ENCODE data around the gene CSNK1D.

The CSNK1D gene

DNA sequence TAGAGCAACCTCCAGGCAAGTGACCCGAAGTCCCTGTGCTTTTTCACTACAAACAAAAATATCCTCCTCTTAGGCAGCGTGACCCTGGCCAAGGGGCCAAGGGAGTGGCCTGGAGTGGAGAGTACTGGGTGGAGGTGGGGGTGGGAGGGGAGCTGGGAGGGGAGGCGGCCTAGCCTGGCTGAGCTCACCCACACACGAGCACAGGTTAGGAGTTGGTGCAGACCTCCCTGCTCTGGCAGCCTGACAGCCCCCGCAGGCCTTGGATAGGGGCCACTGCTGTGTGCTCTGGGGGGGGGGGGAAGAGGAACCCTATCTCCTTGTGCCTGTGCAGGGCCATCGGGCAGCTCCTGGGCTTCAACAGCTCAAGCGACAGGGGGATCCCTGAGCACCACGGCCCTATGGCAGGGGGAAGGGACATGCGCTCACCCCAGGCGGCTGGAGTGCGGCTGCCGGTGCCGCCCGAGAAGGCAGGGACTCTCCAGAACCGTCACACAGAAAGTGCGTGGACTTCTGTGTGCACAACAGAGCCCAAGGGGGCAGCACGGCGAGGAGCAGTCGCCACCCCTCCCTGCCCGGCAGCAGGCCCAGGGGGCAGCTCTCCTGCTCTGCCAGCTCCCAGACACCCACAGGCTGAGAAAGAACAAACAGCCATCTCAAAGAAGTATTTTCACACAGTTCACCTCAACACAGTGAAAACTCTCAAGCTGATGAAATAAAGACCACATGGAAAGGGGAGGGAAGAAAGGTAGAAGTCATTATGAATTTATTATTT lies 31.4 kb downstream of the CSNK1D start:
- intact Hi-C loops (cut with micrococcal nuclease): loop anchor here (5.0 kb wide), 1 partner anchor 35 kb away; no protein-coding TSS in a partner anchor
- peaks cover 99% of the 10 kb centered on the region for H3K36me3 Mint-ChIP-seq (ENCODE audit: low read depth)
- no peaks in the 10 kb centered on the region for H3K9me3 Mint-ChIP-seq
- no peak overlapping the region for H3K4me3 Mint-ChIP-seq
- H3K27ac Mint-ChIP-seq: peak overlapping the region; percentile 65
- no peaks in the 10 kb centered on the region for H3K27me3 Mint-ChIP-seq
- peaks cover 100% of the 10 kb centered on the region for H3K4me1 Mint-ChIP-seq (ENCODE audit: low read depth)

DNA sequence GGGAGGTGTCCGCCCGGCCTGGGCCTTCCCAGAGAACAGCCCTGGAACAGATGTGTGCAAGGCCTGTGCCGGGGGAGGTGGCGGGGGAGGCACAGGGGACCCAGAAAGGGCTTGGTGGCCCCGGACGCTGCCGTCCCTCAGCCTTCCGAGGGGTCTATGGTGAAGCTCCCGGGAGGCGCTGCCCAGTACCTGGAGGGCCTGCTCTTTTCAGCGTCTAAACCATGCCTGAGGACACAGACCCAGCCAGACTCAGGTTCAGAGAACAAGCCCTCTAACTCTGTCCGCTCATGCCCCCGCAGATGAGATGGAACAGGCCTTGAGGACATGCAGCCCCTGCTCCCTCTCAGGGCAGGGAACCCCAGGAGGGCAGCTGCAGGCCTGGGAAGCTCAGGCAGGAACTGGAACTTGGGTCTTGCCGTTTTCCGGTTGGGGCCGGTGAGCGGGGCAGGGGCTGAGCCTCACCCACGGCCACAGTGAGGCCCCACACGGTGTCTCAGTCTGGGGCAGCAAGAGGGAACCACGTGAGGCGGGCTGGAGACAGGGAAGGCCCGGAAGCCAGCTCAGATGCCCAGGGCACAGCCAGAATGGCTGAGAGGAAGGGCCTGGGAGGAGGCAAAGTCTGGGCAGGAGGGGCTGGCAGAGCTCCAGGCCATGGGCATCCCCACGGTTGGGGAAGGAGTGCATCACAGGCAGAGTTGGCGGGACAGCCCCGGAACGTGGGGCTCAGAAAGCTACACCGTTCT lies 32.1 kb downstream of the CSNK1D start:
- peak overlapping the region; percentile 65 for H3K27ac Mint-ChIP-seq
- peaks cover 100% of the 10 kb centered on the region for H3K4me1 Mint-ChIP-seq (ENCODE audit: low read depth)
- peaks cover 99% of the 10 kb centered on the region for H3K36me3 Mint-ChIP-seq (ENCODE audit: low read depth)
- no peaks in the 10 kb centered on the region for H3K27me3 Mint-ChIP-seq
- no peak overlapping the region for H3K4me3 Mint-ChIP-seq
- H3K9me3 Mint-ChIP-seq: no peaks in the 10 kb centered on the region
- intact Hi-C loops (cut with micrococcal nuclease): loop anchor here (5.0 kb wide), 1 partner anchor 34 kb away; no protein-coding TSS in a partner anchor

DNA sequence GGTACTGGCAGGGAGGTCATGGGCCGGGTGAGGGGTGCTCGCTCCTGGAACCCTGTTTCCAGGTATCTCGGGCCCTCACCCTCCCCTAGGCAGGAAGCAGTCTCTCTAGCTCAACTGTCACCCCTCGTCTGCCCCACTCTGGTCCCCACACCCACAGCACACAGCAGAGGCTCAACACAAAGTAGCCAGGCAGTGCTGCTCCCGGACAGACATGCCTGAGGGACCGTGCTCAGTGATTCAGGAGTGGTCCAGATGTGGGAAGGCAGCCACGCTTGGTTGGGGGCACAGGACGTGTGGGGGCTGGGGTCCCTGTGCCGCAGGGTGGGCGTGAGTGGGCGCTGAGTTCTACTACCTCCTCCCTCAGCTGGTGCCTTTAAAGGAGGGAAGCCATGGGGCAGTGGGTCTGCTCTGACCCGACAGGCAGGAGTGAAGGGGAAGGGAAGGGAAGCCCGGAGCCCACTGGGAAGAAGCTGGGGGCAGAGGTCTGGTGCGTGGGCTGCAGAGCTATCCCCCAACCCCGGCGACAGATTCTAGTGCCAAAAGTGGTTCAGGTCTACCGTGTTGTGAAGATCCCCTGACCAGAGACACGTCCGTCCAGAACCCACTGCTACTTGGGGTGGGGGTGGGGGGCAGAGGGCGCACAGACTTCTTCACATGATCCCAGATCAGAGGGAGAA lies 32.9 kb downstream of the CSNK1D start:
- peak overlapping the region; percentile 47 for H3K4me3 Mint-ChIP-seq
- no peaks in the 10 kb centered on the region for H3K27me3 Mint-ChIP-seq
- H3K4me1 Mint-ChIP-seq (ENCODE audit: low read depth): peaks cover 100% of the 10 kb centered on the region
- intact Hi-C loops (cut with micrococcal nuclease): loop anchor here (5.0 kb wide), 1 partner anchor 33 kb away; no protein-coding TSS in a partner anchor
- H3K36me3 Mint-ChIP-seq (ENCODE audit: low read depth): peaks cover 99% of the 10 kb centered on the region
- no peaks in the 10 kb centered on the region for H3K9me3 Mint-ChIP-seq
- peak overlapping the region; percentile 65 for H3K27ac Mint-ChIP-seq

DNA sequence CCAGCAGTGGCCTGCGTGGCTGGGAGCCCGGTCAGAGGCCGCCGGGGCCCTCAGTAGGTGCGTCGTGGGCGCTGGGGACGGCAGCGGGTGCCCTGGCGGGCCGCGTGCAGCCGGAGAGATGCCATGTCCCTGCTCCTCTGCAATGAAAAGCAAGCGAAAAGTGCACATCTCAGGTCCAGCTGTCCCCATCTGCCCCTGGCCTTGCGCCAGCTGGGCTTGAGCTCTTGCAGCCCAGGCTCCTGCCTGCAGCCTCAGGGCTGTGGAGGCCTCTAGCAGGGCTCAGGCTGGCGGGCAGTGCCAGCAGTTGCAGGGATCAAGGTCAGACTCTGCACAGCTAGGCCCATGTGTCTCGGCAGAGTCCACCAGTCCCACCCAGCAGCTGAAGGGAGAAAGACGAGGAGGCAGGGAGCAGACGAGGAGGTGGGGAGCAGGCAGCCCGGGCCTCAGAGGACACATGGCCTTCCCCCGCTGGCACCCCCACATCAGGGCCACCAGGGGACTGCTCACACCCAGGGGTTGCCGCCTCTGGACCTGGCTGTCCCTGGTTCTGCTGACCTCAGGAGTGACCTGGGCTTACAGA lies 33.5 kb downstream of the CSNK1D start:
- Mint-ChIP-seq H3K4me1 (ENCODE audit: low read depth) (peaks cover 100% of the 10 kb centered on the region), H3K4me3 (peak overlapping the region; percentile 4)

DNA sequence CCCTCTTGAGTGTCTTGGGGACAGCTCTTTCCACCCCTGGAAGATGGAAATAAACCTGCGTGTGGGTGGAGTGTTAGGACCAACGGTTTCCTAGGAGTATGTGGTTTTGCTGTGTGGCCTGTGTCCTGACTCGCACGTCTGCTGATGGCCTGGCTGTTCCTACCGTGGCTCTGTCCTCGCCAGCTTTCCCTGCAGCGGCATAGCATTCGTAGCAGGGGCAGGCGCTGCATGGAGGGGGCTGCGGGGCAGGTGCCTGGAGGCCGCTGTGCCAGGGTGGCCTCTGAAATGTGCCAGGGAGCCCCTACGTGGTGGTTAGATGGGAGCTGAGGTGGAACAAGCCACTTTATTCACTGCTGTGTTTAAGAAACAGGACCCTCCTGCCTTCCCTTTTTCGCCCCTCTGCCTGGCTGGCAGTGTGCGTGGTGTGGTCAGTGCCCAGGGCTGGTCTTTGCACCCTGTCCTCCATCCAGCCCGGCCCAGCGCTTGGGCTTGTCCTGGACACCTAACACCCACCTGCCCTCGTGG lies 34.0 kb downstream of the CSNK1D start:
- H3K4me3 Mint-ChIP-seq: peak overlapping the region; percentile 4
- H3K27ac Mint-ChIP-seq: peak overlapping the region; percentile 65
- H3K27me3 Mint-ChIP-seq: no peaks in the 10 kb centered on the region
- peaks cover 99% of the 10 kb centered on the region for H3K36me3 Mint-ChIP-seq (ENCODE audit: low read depth)
- H3K4me1 Mint-ChIP-seq (ENCODE audit: low read depth): peaks cover 100% of the 10 kb centered on the region
- no peaks in the 10 kb centered on the region for H3K9me3 Mint-ChIP-seq
- intact Hi-C loops (cut with micrococcal nuclease): loop anchor here (5.0 to 10.0 kb wide), 2 partner anchors 55 to 83 kb away; no protein-coding TSS in a partner anchor

More for the DNA sequence above, 33.5 kb downstream of the CSNK1D start:
- intact Hi-C loops (cut with micrococcal nuclease): loop anchor here (5.0 to 10.0 kb wide), 3 partner anchors 33 to 82 kb away; no protein-coding TSS in a partner anchor
- H3K27ac Mint-ChIP-seq: peak overlapping the region; percentile 65
- H3K27me3 Mint-ChIP-seq: no peaks in the 10 kb centered on the region
- peaks cover 99% of the 10 kb centered on the region for H3K36me3 Mint-ChIP-seq (ENCODE audit: low read depth)
- H3K9me3 Mint-ChIP-seq: no peaks in the 10 kb centered on the region

DNA sequence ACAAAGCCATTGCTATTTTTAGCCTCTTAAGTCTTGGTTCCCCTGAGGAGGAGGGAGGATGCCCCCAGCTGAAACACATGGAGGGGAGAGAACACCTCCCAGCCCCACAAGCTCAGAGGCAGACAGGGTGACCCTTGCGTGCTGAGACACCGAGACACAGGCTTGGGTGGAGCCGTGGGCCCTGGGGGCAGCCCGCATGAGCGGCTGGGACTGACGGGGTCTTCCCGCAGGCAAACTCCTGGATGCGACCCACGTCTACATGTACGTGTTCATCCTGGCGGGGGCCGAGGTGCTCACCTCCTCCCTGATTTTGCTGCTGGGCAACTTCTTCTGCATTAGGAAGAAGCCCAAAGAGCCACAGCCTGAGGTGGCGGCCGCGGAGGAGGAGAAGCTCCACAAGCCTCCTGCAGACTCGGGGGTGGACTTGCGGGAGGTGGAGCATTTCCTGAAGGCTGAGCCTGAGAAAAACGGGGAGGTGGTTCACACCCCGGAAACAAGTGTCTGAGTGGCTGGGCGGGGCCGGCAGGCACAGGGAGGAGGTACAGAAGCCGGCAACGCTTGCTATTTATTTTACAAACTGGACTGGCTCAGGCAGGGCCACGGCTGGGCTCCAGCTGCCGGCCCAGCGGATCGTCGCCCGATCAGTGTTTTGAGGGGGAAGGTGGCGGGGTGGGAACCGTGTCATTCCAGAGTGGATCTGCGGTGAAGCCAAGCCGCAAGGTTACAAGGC lies 34.9 kb downstream of the CSNK1D start:
- H3K36me3 Mint-ChIP-seq (ENCODE audit: low read depth): peaks cover 99% of the 10 kb centered on the region
- no peaks in the 10 kb centered on the region for H3K9me3 Mint-ChIP-seq
- peak overlapping the region; percentile 52 for H3K4me3 Mint-ChIP-seq
- H3K27me3 Mint-ChIP-seq: no peaks in the 10 kb centered on the region
- intact Hi-C loops (cut with micrococcal nuclease): loop anchor here (5.0 to 10.0 kb wide), 2 partner anchors 56 to 84 kb away; no protein-coding TSS in a partner anchor
- peak overlapping the region; percentile 65 for H3K27ac Mint-ChIP-seq
- peaks cover 100% of the 10 kb centered on the region for H3K4me1 Mint-ChIP-seq (ENCODE audit: low read depth)

DNA sequence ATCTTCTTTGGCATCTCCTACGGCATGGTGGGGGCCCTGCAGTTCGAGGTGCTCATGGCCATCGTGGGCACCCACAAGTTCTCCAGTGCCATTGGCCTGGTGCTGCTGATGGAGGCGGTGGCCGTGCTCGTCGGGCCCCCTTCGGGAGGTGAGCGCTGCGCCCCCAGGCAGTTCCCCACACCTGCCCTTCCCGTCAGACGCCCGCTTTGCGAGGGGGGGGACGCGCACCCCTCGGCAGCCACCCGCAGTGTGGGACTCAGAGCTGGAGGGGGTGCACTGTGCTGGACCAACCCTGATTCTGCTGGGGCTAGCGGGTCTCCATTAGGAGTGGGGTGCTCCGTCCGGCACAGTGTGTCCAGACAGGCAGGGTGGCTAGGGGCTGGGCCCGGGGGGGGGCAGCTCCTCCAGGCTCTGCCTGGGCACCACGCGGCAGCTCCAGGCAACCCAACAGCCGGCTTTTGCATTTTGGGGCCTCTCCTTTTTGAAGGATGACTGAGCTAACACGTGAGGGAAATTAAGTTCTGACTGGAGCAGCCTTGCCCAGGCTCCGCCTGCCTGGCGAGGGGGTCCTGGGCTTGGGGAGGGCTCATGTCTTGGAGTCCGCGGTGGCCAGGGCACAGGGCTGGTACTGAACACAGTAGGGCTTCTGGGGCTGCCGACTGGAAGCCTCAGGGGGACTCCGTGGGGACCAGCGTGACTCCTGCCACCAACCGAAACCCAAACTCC lies 35.6 kb downstream of the CSNK1D start:
- H3K4me1 Mint-ChIP-seq (ENCODE audit: low read depth): peaks cover 100% of the 10 kb centered on the region
- H3K36me3 Mint-ChIP-seq (ENCODE audit: low read depth): peaks cover 99% of the 10 kb centered on the region
- H3K27ac Mint-ChIP-seq: peak overlapping the region; percentile 65
- no peaks in the 10 kb centered on the region for H3K27me3 Mint-ChIP-seq
- intact Hi-C loops (cut with micrococcal nuclease): loop anchor here (5.0 to 10.0 kb wide), 2 partner anchors 57 to 84 kb away; no protein-coding TSS in a partner anchor
- no peaks in the 10 kb centered on the region for H3K9me3 Mint-ChIP-seq
- H3K4me3 Mint-ChIP-seq: peak overlapping the region; percentile 60

DNA sequence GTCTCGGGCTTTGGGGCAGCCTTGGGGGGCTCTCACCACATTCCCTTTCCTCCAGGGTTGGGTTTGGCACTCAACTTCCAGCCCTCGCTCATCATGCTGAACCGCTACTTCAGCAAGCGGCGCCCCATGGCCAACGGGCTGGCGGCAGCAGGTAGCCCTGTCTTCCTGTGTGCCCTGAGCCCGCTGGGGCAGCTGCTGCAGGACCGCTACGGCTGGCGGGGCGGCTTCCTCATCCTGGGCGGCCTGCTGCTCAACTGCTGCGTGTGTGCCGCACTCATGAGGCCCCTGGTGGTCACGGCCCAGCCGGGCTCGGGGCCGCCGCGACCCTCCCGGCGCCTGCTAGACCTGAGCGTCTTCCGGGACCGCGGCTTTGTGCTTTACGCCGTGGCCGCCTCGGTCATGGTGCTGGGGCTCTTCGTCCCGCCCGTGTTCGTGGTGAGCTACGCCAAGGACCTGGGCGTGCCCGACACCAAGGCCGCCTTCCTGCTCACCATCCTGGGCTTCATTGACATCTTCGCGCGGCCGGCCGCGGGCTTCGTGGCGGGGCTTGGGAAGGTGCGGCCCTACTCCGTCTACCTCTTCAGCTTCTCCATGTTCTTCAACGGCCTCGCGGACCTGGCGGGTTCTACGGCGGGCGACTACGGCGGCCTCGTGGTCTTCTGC lies 36.3 kb downstream of the CSNK1D start:
- H3K4me3 Mint-ChIP-seq: peak overlapping the region; percentile 60
- H3K27ac Mint-ChIP-seq: peak overlapping the region; percentile 65
- peaks cover 97% of the 10 kb centered on the region for H3K4me1 Mint-ChIP-seq (ENCODE audit: low read depth)
- H3K36me3 Mint-ChIP-seq (ENCODE audit: low read depth): peaks cover 97% of the 10 kb centered on the region
- no peaks in the 10 kb centered on the region for H3K9me3 Mint-ChIP-seq
- no peaks in the 10 kb centered on the region for H3K27me3 Mint-ChIP-seq
- intact Hi-C loops (cut with micrococcal nuclease): loop anchor here (5.0 to 10.0 kb wide), 2 partner anchors 58 to 85 kb away; no protein-coding TSS in a partner anchor

DNA sequence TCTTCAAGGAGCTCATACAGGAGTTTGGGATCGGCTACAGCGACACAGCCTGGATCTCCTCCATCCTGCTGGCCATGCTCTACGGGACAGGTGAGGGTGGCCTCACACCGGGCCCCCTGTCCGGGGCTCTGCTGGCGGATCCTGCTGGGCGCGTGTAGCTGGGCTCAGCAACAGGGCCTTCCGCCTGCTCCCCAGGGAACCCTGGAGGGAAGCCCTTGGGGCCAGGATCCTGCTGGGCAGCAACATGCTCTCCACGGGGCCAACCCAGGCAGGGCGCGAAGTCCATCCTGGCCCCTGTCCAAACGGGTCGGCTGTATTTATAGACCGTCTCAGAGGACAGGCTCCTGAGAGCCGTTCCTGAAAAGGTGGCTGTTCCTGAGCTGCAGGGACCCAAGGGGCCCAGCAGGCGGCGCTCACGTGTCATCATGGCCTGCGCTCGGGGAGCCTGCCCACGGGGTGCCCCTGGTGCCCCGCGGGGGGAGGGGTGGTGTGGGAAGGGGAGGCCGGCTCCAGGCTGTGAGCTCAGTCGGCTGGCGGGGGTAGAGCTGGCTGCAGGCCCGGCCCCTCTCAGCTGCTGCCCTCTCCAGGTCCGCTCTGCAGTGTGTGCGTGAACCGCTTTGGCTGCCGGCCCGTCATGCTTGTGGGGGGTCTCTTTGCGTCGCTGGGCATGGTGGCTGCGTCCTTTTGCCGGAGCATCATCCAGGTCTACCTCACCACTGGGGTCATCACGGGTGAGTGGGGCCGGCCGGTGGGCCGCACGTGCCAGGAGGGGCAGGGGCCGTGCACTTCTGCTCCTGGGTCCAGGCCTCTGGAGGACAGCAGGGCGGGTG lies 37.1 kb downstream of the CSNK1D start:
- Mint-ChIP-seq H3K9me3 (no peaks in the 10 kb centered on the region), H3K27ac (peak overlapping the region; percentile 60), H3K36me3 (ENCODE audit: low read depth) (peaks cover 95% of the 10 kb centered on the region), H3K27me3 (no peaks in the 10 kb centered on the region), H3K4me3 (peak overlapping the region; percentile 35), H3K4me1 (ENCODE audit: low read depth) (peaks cover 92% of the 10 kb centered on the region)
- intact Hi-C loops (cut with micrococcal nuclease): loop anchor here (5.0 to 10.0 kb wide), 2 partner anchors 58 to 86 kb away; no protein-coding TSS in a partner anchor

DNA sequence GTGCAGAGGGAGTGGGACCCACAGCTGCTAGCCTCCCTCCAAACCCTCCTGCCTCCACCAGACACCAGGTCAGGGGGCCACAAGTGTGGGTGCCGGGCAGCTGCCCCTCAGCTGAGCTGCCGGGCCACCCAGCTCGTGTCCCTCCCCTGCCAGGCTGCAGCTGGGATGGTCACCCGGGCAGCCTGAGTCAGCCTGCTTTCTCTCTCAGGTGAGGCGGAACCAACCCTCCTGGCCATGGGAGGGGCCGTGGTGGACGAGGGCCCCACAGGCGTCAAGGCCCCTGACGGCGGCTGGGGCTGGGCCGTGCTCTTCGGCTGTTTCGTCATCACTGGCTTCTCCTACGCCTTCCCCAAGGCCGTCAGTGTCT lies 37.7 kb downstream of the CSNK1D start:
- H3K27me3 Mint-ChIP-seq: no peaks in the 10 kb centered on the region
- peak overlapping the region; percentile 60 for H3K27ac Mint-ChIP-seq
- peak overlapping the region; percentile 35 for H3K4me3 Mint-ChIP-seq
- no peaks in the 10 kb centered on the region for H3K9me3 Mint-ChIP-seq
- peaks cover 86% of the 10 kb centered on the region for H3K4me1 Mint-ChIP-seq (ENCODE audit: low read depth)
- H3K36me3 Mint-ChIP-seq (ENCODE audit: low read depth): peaks cover 89% of the 10 kb centered on the region
- intact Hi-C loops (cut with micrococcal nuclease): loop anchor here (5.0 to 10.0 kb wide), 2 partner anchors 59 to 87 kb away; no protein-coding TSS in a partner anchor
